Keratinocyte (primary cell): ENCODE data around the gene ROR1. TPM values are rescaled to one million over a fixed set of nuclear protein-coding genes. Genes with fewer than 3 reads are reported as not detected.

Source experiments
- DNase-seq: peaks from one replicate; pipeline ENCODE4 v3.0.0-alpha.2; 2011; ENCODE audit warnings: low read depth, missing footprints, low spot score
- FAIRE-seq: peaks from 2 replicates; lab custom pipeline; 2011; peaks lifted over from hg19 to GRCh38; lab: Jason Lieb, UNC
- H2AFZ ChIP-seq: 2 replicates; pipeline ENCODE4 v1.6.0; 2012; ENCODE audit warnings: low read length, control low read depth, inconsistent platforms; ENCODE audit not compliant: control insufficient read depth
- H3K27ac ChIP-seq: 2 replicates; pipeline ENCODE4 v1.5.1; 2011; ENCODE audit warnings: low read length; ENCODE audit not compliant: control insufficient read depth, insufficient read depth
- H3K27me3 ChIP-seq: 3 replicates; pipeline ENCODE4 v1.6.0; 2011; ENCODE audit warnings: low read length; ENCODE audit not compliant: control insufficient read depth, insufficient read depth; ENCODE audit errors: extremely low read depth
- H3K36me3 ChIP-seq, 2 experiments: 2 replicates in 1 of 2; 3 replicates in 1 of 2; pipeline ENCODE4 v1.5.1; 2011; ENCODE audit warnings: low read length in 2 of 2, mild to moderate bottlenecking in 1 of 2; ENCODE audit not compliant: control insufficient read depth in 2 of 2, insufficient read depth in 2 of 2; ENCODE audit errors: extremely low read depth in 1 of 2
- H3K4me1 ChIP-seq: 3 replicates; pipeline ENCODE4 v1.5.1; 2011; ENCODE audit warnings: low read length; ENCODE audit not compliant: control insufficient read depth, insufficient read depth; ENCODE audit errors: extremely low read depth
- H3K4me2 ChIP-seq: 3 replicates; pipeline ENCODE4 v1.6.0; 2011; ENCODE audit warnings: low read depth, low read length; ENCODE audit not compliant: control insufficient read depth, insufficient read depth; ENCODE audit errors: extremely low read depth
- H3K4me3 ChIP-seq, 3 experiments: fragments of 200-600 bp in 1 of 3; sonication (generic) in 1 of 3; 2 replicates in 2 of 3; 3 replicates in 1 of 3; pipeline ENCODE4 v1.5.1; 2011 to 2016; ENCODE audit warnings: low read length in 3 of 3, mild to moderate bottlenecking in 3 of 3, control low read depth in 2 of 3, inconsistent platforms in 1 of 3, low read depth in 1 of 3, mixed read lengths in 1 of 3, mixed run types in 1 of 3, moderate library complexity in 1 of 3; ENCODE audit not compliant: control insufficient read depth in 2 of 3, insufficient read depth in 2 of 3; ENCODE audit errors: extremely low read depth in 1 of 3
- H3K79me2 ChIP-seq: 2 replicates; pipeline ENCODE4 v1.6.0; 2012; ENCODE audit warnings: low read length; ENCODE audit not compliant: control insufficient read depth, insufficient read depth
- H3K9ac ChIP-seq: 3 replicates; pipeline ENCODE4 v1.6.0; 2011; ENCODE audit warnings: low read length; ENCODE audit not compliant: control insufficient read depth, insufficient read depth; ENCODE audit errors: extremely low read depth
- H3K9me1 ChIP-seq: 3 replicates; pipeline ENCODE4 v1.6.0; 2011; ENCODE audit warnings: low read length; ENCODE audit not compliant: control insufficient read depth, insufficient read depth; ENCODE audit errors: extremely low read depth
- H3K9me3 ChIP-seq: 2 replicates; pipeline ENCODE4 v1.5.1; 2012; ENCODE audit warnings: low read depth, low read length; ENCODE audit not compliant: control insufficient read depth
- H4K20me1 ChIP-seq: 3 replicates; pipeline ENCODE4 v1.6.0; 2011; ENCODE audit warnings: low read length; ENCODE audit not compliant: control insufficient read depth, insufficient read depth; ENCODE audit errors: extremely low read depth
- CTCF ChIP-seq, 3 experiments: IDR thresholded peaks in 1 of 3; conservative IDR thresholded peaks in 1 of 3; optimal IDR thresholded peaks in 1 of 3; 2 replicates in 2 of 3; 3 replicates in 1 of 3; pipeline versions ENCODE3 to v1.5.1; 2011; ENCODE audit warnings: low read length in 3 of 3, mild to moderate bottlenecking in 3 of 3, moderate library complexity in 2 of 3, control low read depth in 1 of 3, inconsistent platforms in 1 of 3; ENCODE audit not compliant: insufficient read depth in 2 of 3; ENCODE audit errors: extremely low read depth in 1 of 3
- EZH2 ChIP-seq: IDR thresholded peaks from one replicate; pipeline ENCODE4 v1.6.1; 2012; ENCODE audit warnings: inconsistent platforms, mild to moderate bottlenecking, low read length, moderate library complexity
- dilution Hi-C: fragments of 300-500 bp; cut with MboI; formaldehyde crosslinking; loops from one replicate; pipeline ENCODE4 v1.7.0; 2020; ENCODE audit warnings: low sequenced_read_pairs; ENCODE audit not compliant: extremely low pct_ligation_motif_present
- polyA plus RNA-seq, 5 experiments: library from polyadenylated mRNA; depleted of rRNA in 3 of 5; stranded (reverse) in 3 of 5; stranded (forward) in 1 of 5; unstranded in 1 of 5; fragments of >200 nt; gene quantifications; 1 replicate in 1 of 5; 2 replicates in 3 of 5; 3 replicates in 1 of 5; pipeline versions ENCODE4 v1.2.1 to v1.2.3, GENCODE V29; 2011 to 2012; ENCODE audit warnings: missing spikeins in 2 of 5, low read depth in 1 of 5, low replicate concordance in 1 of 5

The ROR1 gene
- polyA plus RNA-seq, 1 donor (not counting 4 experiments of a cell fraction or from before 2014, with no cell fraction given), result 9.2 TPM

- H3K27ac ChIP-seq, result no peak overlapping the region
- no peaks in the 10 kb centered on the region for H3K79me2 ChIP-seq
- no peak for FAIRE-seq
- H3K4me3 ChIP-seq, result no peak overlapping the region
- DNase-seq, result no peak
- H3K36me3 ChIP-seq, result no peaks in the 10 kb centered on the region
- H3K9me3 ChIP-seq, result no peaks in the 10 kb centered on the region
- no peaks in the 10 kb centered on the region for H3K9me1 ChIP-seq
- H4K20me1 ChIP-seq, result no peaks in the 10 kb centered on the region
- TF ChIP-seq EZH2, result no peak
- TF ChIP-seq CTCF (optimal IDR thresholded peaks at IDR 0.05 in 1 of 3, IDR thresholded peaks at IDR 0.05 in 1 of 3, conservative IDR thresholded peaks at IDR 0.05 in 1 of 3; ENCODE audit: extremely low read depth in 1 of 3, insufficient read depth in 2 of 3, low read length in 3 of 3), result no peak
- no peaks in the 10 kb centered on the region for H3K27me3 ChIP-seq
- H2AFZ ChIP-seq, result no peak overlapping the region
- H3K9ac ChIP-seq, result no peak overlapping the region
- dilution Hi-C loops, result no loop called here
- no peak overlapping the region for H3K4me2 ChIP-seq
- peaks cover 13% of the 10 kb centered on the region for H3K4me1 ChIP-seq
Observed at GRCh38 chr1:63770381-63770780, 3.4 kb upstream of the ROR1 start.

GRCh38 chr1:63772201-63772600, 1.6 kb upstream of the ROR1 start:
- H3K4me3 ChIP-seq, result no peak overlapping the region
- H3K9ac ChIP-seq, result no peak overlapping the region
- H3K27me3 ChIP-seq, result no peaks in the 10 kb centered on the region
- no peak overlapping the region for H3K27ac ChIP-seq
- peaks cover 21% of the 10 kb centered on the region for H3K4me1 ChIP-seq
- H3K36me3 ChIP-seq, result no peaks in the 10 kb centered on the region
- H3K4me2 ChIP-seq, result no peak overlapping the region
- no peak overlapping the region for H2AFZ ChIP-seq
- H3K79me2 ChIP-seq, result no peaks in the 10 kb centered on the region
- H3K9me1 ChIP-seq, result no peaks in the 10 kb centered on the region
- peak; percentile 82 for FAIRE-seq
- no peak for TF ChIP-seq CTCF (optimal IDR thresholded peaks at IDR 0.05 in 1 of 3, IDR thresholded peaks at IDR 0.05 in 1 of 3, conservative IDR thresholded peaks at IDR 0.05 in 1 of 3; ENCODE audit: extremely low read depth in 1 of 3, insufficient read depth in 2 of 3, low read length in 3 of 3)
- TF ChIP-seq EZH2, result no peak
- H3K9me3 ChIP-seq, result no peaks in the 10 kb centered on the region
- H4K20me1 ChIP-seq, result no peaks in the 10 kb centered on the region
- dilution Hi-C loops, result no loop called here
- no peak for DNase-seq
